Measurements from ENCODE around the gene SKAP1.

- TF ChIP-seq POLR2AphosphoS5 (IDR thresholded peaks at IDR 0.05; ENCODE audit: low read depth, low read length) = no peak
- TF ChIP-seq POLR2A (IDR thresholded peaks at IDR 0.05; ENCODE audit: low read depth, low read length) = no peak
- TF ChIP-seq TAF1 (IDR thresholded peaks at IDR 0.05; ENCODE audit: borderline replicate concordance, low read depth, low read length) = no peak
Measured at GRCh38 chr17:48375356-48375755, 54.7 kb downstream of the SKAP1 start.

Data from GM12892 (cell line).